HuH-7 (cell line): ENCODE measurements around the gene C1QB.
A peak's percentile ranks its signal among the peaks of the same experiment; 100 is the strongest.
"Not testable (repeated sequence)": the region's sequence is repeated elsewhere in the genome, so short reads cannot be mapped to it uniquely, and the experiment has no call there.

Source experiments
- DNase-seq: peaks from one replicate; pipeline ENCODE4 v3.0.0; 2011; ENCODE audit warnings: low spot score

Gene C1QB

DNA sequence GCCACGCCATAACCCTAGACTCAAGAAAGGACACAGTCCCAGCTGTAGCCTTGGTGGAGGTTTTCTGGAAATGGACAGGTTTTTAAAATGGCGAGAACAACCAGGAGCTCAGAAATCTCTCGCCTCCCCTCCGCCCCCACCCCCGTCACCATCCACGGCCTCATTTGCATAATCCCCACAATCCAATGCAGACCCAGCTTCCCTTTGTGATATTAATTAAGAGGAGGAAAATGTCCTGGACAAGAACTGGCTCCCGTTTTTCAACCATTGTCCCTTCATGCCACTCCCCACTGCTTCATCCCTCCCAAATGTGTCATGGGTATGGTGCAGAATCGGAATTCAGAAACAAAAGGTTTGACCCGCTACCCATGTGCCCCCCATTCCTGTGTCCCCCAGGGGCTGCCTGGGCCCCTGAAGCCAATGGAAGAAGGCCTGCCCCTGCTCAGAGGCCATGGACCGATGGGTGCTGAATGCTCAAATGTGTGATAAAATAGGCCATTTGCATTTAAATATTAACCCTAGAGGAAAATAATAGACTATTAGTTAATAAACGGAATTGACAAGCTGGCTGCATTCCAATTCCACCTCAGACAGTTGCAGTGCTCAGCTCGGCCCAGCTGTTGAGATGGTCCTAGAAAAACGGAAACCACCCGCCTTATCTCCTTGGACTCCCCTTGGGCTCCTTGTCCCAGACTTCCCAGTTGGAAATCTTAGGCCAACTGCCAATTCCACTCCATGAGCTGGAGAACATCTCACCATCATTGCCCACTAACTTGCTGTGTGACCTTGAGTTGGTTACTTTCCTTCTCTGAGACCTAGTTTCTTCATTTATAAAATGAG is 46.9 kb downstream of the C1QB start:
- no peak for DNase-seq

DNA sequence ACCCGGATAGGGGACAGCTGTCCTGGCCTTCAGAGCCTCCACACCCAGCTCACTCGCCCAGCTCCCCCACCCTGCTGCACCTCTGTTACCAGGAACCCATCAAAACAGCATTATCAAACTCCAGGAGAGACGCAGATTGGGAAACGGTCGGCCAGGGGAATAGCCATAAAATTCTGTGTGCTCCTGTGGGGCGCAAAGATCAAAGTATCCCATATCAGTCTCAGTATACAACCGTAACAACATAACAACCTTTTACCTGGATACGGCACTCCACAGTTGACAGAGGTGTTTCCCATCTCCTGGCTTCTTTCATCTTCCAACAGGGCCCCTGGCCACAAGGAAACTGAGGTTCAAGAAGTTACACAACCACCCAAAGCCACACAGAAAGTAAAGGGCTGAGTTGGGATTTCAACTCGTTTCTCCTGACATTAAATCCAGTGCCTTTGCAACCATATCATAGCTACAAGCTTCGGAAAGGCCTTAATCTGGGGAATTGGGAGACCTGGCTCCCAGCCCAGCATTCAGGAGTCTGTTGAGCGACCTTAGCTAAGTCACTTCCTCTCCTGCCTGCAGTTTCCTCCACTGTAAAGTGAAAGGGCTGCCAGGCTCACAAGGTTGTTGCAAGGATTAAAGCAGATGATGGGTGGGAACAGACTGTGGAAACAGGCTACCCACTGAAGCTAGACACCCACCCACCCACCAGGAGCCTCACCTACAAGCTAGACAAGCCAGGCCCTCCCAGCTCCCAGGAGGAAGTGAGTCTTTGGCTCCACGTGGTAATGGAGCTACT is 49.5 kb downstream of the C1QB start:
- peak; percentile 65 for DNase-seq

DNA sequence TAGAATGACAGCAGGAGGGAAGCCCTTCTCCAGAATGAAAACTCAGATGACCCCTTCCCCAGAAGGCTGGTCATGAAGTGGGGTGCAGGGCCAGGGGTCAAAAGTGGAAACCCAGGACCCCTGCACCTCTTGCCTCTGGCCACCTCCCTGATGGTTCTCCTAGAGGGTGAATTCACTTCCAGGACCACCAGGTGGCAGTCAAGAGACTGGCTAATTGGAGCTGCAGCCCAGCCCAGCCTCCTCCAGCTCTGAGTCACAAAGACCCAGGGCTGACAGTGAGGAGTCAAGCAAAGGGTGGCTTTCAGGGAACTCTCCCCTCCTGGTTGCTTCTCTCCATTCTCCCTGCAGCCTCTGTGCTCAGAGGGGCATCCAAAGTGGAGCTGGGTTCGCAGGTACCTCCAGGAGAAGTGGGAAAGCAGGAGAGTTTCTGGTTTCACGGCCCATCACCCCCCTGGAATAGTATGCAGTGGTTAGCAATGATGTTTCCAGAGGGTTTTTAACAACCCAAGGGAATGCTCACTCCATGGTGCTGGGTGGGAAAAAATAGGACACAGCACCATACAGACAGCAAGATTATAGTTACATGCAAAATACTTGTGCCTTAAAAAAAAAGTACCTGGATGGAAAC is 51.5 kb downstream of the C1QB start:
- DNase-seq = peak; percentile 85

DNA sequence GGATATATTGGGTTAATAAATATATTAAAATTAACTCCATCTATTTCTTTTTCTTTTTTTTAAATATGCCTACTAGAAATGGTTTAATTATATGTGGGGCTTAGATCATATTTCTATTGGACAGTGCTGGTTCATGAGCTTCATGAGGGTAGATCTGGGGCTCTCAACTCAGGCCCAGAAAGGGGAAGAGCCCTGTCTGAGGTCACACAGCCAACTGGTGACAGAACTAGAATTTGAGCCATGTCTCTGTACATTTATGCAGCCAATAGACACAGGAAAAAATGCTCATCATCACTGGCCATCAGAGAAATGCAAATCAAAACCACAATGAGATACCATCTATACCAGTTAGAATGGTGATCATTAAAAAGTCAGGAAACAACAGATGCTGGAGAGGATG is 52.5 kb downstream of the C1QB start:
- no peak for DNase-seq

DNA sequence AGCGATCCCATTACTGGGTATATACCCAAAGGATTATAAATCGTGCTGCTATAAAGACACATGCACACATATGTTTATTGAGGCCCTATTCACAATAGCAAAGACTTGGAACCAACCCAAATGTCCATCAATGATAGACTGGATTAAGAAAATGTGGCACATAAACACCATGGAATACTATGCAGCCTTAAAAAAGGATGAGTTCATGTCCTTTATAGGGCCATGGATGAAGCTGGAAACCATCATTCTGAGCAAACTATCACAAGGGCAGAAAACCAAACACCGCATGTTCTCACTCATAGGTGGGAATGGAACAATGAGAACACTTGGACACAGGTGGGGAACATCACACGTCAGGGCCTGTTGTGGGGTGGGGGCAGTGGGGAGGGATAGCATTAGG is 53.1 kb downstream of the C1QB start:
- not testable (repeated sequence) for DNase-seq

DNA sequence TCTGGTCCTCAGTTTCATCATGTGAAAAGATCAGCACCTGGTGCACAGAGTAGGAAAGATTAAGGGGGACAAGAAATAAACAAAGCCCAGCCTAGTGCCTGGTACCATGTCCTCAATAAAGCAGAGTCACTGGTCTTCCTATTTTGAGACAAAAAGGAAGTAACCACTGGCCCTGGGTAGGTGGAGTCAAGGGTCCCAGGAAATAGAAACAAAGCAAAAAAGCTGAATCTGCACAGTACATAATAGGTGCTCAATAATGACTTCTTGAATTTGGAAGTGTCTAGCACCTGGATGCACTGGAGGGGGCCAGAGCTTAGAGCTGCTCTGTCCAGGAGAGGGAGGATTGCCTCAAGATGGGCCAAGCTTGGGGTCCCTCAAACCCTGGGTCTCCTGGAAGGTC is 55.7 kb downstream of the C1QB start:
- DNase-seq = no peak

DNA sequence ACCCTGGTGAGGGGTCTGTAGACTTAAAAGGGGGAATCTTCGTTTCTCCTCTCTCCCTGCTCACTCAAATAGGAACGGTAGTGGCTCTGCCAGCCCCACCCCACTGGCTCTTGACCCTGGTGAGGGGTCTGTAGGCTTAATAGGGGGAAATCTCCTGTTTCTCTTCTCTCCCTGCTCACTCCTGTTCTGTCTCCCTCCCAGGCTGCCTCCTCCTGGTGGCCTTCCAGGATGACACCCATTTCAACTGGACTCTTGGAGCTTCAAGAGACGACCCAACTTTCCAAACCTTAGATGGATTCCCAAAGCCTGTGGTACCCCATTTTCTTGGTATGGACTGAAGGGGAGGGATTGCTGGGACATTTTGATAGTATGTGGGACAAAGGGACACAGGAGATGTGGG is 56.2 kb downstream of the C1QB start:
- DNase-seq = no peak

DNA sequence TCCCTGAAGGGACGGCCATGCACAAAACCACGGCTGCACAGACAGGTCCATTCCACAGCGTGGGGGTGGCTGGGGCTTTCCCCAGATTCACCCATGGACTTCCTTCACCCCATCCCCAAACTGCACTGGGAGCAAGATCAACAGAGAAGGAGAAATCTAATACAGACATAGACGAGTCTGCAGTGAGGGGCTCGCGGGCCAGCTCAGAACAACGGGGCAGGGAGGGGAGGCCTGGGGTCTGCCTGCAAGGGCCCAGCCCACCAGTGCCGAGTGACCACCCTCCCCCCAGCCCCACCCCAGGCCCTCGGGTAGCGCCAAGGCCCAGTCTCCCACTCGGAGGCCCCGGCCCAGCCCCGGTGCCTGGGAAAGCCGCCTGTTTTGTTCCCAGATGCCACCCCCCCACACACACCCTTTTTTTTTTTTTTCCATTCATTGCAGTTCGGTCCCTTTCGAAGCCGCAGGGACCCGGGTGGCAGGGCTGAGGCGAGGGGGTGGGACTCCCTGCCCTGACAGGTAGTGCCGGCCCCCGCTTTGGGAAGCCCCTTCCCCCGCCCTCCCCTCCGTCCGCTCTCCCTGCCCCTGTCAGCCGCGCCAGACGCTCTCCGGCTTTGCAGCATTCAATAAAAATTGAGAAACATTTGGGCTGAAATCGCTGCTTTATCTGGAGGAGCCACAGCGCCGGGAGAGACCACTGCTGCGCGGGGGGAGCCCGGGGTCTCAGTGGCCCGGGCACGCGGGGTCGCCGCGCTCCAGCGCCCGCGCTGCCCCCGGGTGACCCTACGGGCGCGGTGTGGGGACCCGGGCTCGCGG is 57.1 kb downstream of the C1QB start:
- DNase-seq = peak; percentile 80

DNA sequence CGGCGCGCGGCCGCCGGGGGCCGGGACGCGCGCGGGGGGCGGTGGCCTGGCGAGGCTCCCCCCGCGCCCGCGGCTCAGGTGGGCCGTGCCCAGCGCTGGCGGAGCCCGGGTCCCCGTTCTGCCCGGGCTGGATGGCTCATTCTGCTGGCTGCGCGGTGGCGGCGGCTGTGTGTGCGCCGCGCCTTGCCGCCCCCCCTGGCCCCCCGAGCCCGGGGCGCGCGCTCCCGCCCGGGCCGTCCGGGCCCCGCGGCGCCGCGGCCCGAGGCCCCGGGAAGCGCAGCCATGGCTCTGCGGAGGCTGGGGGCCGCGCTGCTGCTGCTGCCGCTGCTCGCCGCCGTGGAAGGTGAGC is 57.6 kb downstream of the C1QB start, which contains the start of gene EPHB2:
Gene EPHB2 (plus strand): TSS at position 139 of the 349 bp plus-strand sequence. CDS start 144 bp downstream, at position 283.
- peak; percentile 79 for DNase-seq

DNA sequence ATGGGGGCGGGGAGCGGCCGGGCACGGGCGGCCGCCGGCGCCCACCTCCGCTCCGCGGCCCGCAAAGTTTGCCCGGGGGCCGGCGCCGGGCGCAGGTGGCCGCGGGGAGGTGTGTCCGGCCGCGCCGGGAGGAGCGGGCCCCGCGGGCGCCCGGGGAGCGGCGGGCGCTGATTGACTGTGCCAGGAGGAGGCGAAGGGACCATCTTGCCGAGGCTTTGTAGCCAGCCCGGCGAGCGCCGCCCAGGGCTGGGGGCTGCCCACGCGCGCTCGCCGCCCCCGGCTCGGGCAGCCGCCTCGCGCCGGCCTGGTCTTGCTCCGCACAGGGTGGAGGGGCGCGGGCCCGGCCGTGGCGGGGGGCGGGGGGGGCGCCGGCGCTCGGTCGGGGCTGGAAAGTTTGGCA is 58.0 kb downstream of the C1QB start:
- no peak for DNase-seq
